HG02852 (cell line): Measurements from ENCODE around the gene CHAC1.
"Not testable (repeated sequence)": the region's sequence is repeated elsewhere in the genome, so short reads cannot be mapped to it uniquely, and the experiment has no call there.

Source experiments
- ATAC-seq: cut with Tn5 transposase; IDR thresholded peaks from one replicate; pipeline ENCODE4 v1.9.1; 2021; ENCODE audit warnings: mild to moderate bottlenecking, moderate library complexity; ENCODE audit not compliant: unreplicated experiment

CHAC1 gene

DNA sequence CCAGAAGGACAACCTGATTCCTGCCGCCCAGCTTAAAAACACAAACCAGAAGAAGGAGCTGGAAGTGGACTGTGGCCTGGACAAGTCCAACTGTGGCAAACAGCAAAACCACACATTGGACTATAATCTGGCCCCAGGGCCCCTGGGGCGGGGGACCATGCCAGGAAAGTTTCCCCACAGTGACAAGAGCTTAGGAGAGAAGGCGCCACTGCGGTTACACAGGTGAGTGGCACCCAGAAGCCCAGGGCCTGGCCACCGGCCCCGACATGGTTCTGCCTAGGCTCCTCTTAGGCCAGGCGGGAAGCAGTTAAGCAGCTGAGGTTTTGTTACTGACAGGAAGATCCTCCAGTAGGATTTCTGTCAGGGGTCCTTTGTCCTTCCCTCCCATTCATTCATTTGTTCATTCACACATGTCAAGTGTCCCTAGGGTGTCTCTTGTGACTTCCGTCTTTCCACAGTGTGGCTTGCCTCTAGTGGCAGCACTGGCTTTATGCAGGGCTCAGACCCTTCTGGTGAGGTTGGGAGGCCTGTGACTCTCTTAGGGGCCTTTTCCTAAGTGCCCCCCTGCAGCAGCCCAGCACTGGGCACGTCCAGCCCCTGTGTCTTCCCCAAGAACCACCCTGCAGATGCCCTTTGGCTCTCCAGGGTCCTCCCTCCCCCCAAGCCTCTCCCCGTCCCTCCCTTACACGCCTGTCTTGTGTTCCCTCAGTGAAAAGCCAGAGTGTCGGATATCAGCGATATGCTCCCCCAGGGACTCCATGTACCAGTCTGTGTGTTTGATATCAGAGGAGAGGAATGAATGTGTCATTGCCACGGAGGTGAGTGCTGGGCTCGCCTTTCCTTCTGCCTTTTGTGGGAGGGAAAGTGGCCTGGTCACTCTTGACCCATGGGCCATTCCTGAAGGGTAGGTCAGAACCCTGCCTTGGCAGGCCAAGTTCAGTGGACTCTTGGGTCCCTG is 16.3 kb upstream of the CHAC1 start:
- ATAC-seq: no peak

GRCh38 chr15:40937762-40938535 is 15.3 kb upstream of the CHAC1 start:
- ATAC-seq: no peak

GRCh38 chr15:40938536-40938870 is 14.8 kb upstream of the CHAC1 start:
- no peak for ATAC-seq

- ATAC-seq: no peak
Measured at GRCh38 chr15:40940296-40940801, 12.9 kb upstream of the CHAC1 start.

DNA sequence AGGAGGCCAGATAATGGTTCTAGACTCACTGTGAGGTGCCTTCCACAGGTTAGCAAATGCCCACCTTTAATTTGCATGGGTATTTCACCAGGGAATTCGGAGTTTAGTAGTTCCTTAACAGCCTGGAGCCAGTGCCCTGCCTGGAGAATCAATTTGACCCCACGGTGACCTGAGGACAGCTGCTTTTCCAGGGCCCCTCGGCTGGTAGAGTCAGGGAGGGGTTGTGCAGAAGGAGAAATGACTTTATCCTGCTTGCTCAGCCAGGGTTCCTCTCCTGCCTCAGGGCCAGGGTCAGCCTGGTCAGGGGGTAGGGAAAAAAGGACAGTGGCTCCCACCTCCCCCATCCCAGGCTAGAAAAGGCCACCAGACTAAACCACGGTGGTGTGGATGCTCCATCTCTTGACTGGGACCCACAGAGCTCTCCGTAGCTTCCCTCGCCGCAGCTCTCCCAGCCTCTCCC is 12.2 kb upstream of the CHAC1 start:
- ATAC-seq: no peak

GRCh38 chr15:40941528-40942336 is 11.5 kb upstream of the CHAC1 start:
- peak; percentile 69 for ATAC-seq

GRCh38 chr15:40942337-40942854 is 10.9 kb upstream of the CHAC1 start:
- ATAC-seq: no peak

GRCh38 chr15:40942878-40943277 is 10.4 kb upstream of the CHAC1 start:
- no peak for ATAC-seq

- ATAC-seq: no peak
Measured at GRCh38 chr15:40943764-40944365, 9.4 kb upstream of the CHAC1 start.

GRCh38 chr15:40944510-40945296 is 8.6 kb upstream of the CHAC1 start:
- ATAC-seq: no peak

- ATAC-seq: no peak
Measured at GRCh38 chr15:40948706-40949473, 4.4 kb upstream of the CHAC1 start.

GRCh38 chr15:40949756-40950207 is 3.5 kb upstream of the CHAC1 start:
- no peak for ATAC-seq

- no peak for ATAC-seq
Measured at GRCh38 chr15:40951764-40952163, 1.5 kb upstream of the CHAC1 start.

DNA sequence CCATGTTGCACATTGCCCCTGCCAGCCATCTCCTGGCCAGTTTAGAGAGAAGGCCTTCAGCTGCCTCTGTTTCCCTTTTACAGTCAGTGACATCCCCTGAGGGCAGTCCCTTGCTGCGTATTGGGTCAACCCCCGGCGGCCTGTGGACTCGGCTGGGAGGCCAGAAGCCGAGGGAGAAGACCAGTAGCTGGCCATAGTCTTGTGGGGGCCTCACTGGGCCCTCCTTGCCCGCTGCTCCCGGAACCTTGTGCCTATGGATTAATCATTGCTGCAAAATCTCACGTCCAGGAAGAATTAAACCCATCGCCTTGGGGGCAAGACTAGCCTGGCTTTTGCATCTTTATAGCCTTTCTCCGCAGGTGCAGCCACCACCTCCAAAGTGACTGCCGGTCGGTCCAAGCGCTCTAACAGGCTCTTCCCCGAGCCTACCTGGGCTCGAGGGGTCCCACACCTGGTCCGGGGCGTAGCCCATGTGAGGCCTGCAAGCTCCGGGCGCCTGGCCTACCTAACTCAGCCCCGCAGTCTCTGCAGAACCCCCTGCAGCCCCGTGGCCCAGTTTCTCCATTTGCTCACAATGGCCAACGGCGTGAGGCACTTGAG is 870 bp upstream of the CHAC1 start:
- ATAC-seq: no peak

- ATAC-seq: no peak
Measured at GRCh38 chr15:40953713-40954074, 423 bp downstream of the CHAC1 start.

DNA sequence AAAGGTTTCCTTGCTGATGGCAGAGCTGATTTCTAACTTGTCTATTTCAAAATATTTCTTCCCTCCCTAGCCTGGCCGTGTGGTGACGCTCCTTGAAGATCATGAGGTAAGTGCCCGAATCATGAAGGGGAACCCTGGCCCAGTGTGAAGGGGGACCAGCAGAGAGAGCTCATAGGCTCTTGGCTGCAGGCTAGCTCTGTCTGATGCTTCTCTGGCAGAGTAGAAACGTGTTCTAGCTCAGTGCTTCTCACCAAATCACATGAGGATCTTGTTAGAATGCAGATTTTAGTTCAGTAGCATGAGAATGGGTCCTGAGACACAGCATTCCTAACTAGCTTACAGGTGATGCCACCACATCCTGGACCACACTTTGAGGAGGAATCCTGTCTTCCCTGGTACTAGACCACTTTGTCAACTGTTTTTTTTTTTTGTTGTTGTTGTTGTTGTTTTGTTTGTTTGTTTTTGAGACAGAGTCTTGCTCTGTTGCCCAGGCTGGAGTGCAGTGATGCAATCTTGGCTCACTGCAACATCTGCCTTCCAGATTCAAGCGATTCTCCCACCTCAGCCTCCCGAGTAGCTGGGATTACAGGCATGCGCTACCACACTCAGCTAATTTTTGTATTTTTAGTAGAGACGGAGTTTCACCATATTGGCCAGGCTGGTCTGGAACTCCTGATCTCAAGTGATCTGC is 1.0 kb downstream of the CHAC1 start:
- not testable (repeated sequence) for ATAC-seq

DNA sequence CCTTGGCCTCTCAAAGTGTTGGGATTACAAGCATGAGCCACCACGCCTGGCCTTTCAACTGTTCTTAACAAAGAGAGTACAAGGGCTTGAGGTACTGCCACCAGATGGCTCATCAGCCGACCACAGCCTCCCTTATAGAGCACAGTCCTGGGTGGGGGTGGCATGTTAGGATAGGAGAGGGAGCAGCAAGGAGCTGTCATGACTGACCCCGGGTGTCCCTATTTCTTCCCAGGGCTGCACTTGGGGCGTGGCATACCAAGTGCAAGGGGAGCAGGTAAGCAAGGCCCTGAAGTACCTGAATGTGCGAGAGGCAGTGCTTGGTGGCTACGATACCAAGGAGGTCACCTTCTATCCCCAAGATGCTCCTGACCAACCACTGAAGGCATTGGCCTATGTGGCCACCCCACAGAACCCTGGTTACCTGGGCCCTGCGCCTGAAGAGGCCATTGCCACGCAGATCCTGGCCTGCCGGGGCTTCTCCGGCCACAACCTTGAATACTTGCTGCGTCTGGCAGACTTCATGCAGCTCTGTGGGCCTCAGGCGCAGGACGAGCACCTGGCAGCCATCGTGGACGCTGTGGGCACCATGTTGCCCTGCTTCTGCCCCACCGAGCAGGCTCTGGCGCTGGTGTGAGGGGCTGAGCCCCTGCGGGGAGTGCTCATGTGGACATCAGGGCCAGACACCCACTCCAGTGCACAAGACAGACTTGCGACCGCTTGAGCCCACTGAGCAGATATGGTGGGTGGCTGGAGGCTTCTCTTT is 2.1 kb downstream of the CHAC1 start:
- ATAC-seq: no peak
